ENCODE results near the gene PRDM5. TPM values are rescaled to one million over a fixed set of nuclear protein-coding genes. Genes with fewer than 3 reads are reported as not detected.

Gene PRDM5
- total and polyA plus RNA-seq, 9 of the 15 experiments (the other 6 are each of a cell fraction or from before 2014, with no cell fraction given), result not detected

DNA sequence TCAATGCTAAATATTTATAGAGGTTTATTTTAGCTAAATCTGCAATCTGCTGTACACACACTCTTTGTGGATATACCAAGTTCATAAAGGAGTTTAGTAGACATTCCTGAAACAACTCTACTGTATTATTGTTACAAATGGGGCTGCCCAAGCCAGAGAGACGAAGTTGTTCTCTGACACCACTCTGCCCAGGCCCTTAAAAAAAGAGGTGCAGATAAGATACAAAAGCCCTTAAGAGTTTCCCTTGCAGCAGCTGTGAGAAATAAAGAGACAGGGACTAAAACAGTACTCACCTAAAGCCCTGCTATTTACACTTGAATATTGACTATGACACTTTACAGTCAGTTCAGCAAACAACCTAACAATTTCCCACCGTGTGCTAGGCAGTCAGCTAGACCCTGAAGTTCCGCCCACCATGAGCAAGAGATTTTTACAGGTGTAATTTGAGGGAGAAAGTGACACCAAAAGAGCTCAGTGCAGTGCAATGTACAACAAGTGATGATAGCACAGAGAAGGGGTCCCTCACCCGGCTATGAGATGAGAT, 191.7 kb downstream of the PRDM5 start:
- intact Hi-C loops (cut with micrococcal nuclease), result no loop called here
- 1% methylated on average over 4 of the region's 4 CpGs for WGBS (ENCODE audit: insufficient coverage, low coverage, missing lambda C conversion rate)
- FAIRE-seq (no peak), DNase-seq (ENCODE audit: extremely low read depth in 1 of 4, low spot score in 3 of 4) (no peak), ATAC-seq (no peak)
- no peaks in the 10 kb centered on the region for H4K20me1 ChIP-seq (replicated peaks; ENCODE audit: control insufficient read depth, insufficient read depth, low read length)
- H3K9me1 ChIP-seq (ENCODE audit: control insufficient read depth, insufficient read depth, low read length), result no peaks in the 10 kb centered on the region
- in situ Hi-C loops (cut with MboI), result no loop called here
- TF ChIP-seq SP2 (IDR thresholded peaks at IDR 0.05; ENCODE audit: extremely low read depth, low read depth, low read length, poor library complexity, severe bottlenecking) (no peak), YBX1 (IDR thresholded peaks at IDR 0.05) (no peak), NRF1 (conservative IDR thresholded peaks at IDR 0.05 in 1 of 2, IDR thresholded peaks at IDR 0.05 in 1 of 2) (no peak), MIER1 (IDR thresholded peaks at IDR 0.05; ENCODE audit: low read depth) (no peak), ZNF830 (CRISPR knock-in tag; IDR thresholded peaks at IDR 0.05) (no peak), NCOA1 (IDR thresholded peaks at IDR 0.05; ENCODE audit: low read depth) (no peak), RBM22 (IDR thresholded peaks at IDR 0.05; ENCODE audit: low read depth, low read length, poor library complexity, severe bottlenecking) (no peak), MYBL2 (IDR thresholded peaks at IDR 0.05; ENCODE audit: low read depth) (no peak), MYBL2 (CRISPR knock-in tag; IDR thresholded peaks at IDR 0.05; ENCODE audit: borderline replicate concordance) (no peak), TAF1 (IDR thresholded peaks at IDR 0.05; ENCODE audit: control insufficient read depth, extremely low read depth, insufficient read depth, low read length, severe bottlenecking) (no peak), PHF21A (IDR thresholded peaks at IDR 0.05; ENCODE audit: borderline replicate concordance, low read depth) (no peak), CREBBP (IDR thresholded peaks at IDR 0.05; ENCODE audit: low read depth, low read length) (no peak), KAT8 (IDR thresholded peaks at IDR 0.05; ENCODE audit: low read depth) (no peak)
- TF ChIP-seq, protein P1, sequence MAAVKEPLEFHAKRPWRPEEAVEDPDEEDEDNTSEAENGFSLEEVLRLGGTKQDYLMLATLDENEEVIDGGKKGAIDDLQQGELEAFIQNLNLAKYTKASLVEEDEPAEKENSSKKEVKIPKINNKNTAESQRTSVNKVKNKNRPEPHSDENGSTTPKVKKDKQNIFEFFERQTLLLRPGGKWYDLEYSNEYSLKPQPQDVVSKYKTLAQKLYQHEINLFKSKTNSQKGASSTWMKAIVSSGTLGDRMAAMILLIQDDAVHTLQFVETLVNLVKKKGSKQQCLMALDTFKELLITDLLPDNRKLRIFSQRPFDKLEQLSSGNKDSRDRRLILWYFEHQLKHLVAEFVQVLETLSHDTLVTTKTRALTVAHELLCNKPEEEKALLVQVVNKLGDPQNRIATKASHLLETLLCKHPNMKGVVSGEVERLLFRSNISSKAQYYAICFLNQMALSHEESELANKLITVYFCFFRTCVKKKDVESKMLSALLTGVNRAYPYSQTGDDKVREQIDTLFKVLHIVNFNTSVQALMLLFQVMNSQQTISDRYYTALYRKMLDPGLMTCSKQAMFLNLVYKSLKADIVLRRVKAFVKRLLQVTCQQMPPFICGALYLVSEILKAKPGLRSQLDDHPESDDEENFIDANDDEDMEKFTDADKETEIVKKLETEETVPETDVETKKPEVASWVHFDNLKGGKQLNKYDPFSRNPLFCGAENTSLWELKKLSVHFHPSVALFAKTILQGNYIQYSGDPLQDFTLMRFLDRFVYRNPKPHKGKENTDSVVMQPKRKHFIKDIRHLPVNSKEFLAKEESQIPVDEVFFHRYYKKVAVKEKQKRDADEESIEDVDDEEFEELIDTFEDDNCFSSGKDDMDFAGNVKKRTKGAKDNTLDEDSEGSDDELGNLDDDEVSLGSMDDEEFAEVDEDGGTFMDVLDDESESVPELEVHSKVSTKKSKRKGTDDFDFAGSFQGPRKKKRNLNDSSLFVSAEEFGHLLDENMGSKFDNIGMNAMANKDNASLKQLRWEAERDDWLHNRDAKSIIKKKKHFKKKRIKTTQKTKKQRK (IDR thresholded peaks at IDR 0.05; ENCODE audit: borderline replicate concordance, low read depth, low read length), result no peak
- TF ChIP-seq, protein P2, sequence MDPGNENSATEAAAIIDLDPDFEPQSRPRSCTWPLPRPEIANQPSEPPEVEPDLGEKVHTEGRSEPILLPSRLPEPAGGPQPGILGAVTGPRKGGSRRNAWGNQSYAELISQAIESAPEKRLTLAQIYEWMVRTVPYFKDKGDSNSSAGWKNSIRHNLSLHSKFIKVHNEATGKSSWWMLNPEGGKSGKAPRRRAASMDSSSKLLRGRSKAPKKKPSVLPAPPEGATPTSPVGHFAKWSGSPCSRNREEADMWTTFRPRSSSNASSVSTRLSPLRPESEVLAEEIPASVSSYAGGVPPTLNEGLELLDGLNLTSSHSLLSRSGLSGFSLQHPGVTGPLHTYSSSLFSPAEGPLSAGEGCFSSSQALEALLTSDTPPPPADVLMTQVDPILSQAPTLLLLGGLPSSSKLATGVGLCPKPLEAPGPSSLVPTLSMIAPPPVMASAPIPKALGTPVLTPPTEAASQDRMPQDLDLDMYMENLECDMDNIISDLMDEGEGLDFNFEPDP (CRISPR knock-in tag; IDR thresholded peaks at IDR 0.05), result no peak
- TF ChIP-seq, protein P3, sequence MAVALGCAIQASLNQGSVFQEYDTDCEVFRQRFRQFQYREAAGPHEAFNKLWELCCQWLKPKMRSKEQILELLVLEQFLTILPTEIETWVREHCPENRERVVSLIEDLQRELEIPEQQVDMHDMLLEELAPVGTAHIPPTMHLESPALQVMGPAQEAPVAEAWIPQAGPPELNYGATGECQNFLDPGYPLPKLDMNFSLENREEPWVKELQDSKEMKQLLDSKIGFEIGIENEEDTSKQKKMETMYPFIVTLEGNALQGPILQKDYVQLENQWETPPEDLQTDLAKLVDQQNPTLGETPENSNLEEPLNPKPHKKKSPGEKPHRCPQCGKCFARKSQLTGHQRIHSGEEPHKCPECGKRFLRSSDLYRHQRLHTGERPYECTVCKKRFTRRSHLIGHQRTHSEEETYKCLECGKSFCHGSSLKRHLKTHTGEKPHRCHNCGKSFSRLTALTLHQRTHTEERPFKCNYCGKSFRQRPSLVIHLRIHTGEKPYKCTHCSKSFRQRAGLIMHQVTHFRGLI (CRISPR knock-in tag; IDR thresholded peaks at IDR 0.05), result no peak
- H3K4me3 ChIP-seq, result no peak overlapping the region
- no peaks in the 10 kb centered on the region for H3K27me3 ChIP-seq (ENCODE audit: control insufficient read depth in 2 of 2, insufficient read depth in 2 of 2, low read length in 2 of 2)
- H3K27ac ChIP-seq (ENCODE audit: extremely low read depth, low read depth, low read length), result no peak overlapping the region
- ChIA-PET CTCF (ENCODE audit: low intra/inter-chr PET ratio) (no interaction called here), POLR2A (no interaction called here)
- no peaks in the 10 kb centered on the region for H3K79me2 ChIP-seq (ENCODE audit: control insufficient read depth, insufficient read depth, low read length)
- no peak overlapping the region for H3K4me2 ChIP-seq (ENCODE audit: insufficient read depth, low read length)
- H2AFZ ChIP-seq (ENCODE audit: low read depth, low read length), result no peak overlapping the region
- no peak overlapping the region for H3K9ac ChIP-seq (ENCODE audit: insufficient read depth in 1 of 2, low read depth in 2 of 2, low read length in 2 of 2)
- BruUV-seq (replicated peaks), result no TSS peak
- H3K36me3 ChIP-seq (ENCODE audit: control insufficient read depth, insufficient read depth, low read length), result no peaks in the 10 kb centered on the region
- no peaks in the 10 kb centered on the region for H3K4me1 ChIP-seq (replicated peaks in 1 of 2; ENCODE audit: control insufficient read depth in 2 of 2, insufficient read depth in 2 of 2, low read length in 2 of 2)
- H3K9me3 ChIP-seq (replicated peaks; ENCODE audit: control insufficient read depth, insufficient read depth, low read depth, low read length), result no peaks in the 10 kb centered on the region
